Measurements from ENCODE around the gene OR2M4.
A peak's percentile ranks its signal among the peaks of the same experiment; 100 is the strongest.
"Not testable (repeated sequence)": the region's sequence is repeated elsewhere in the genome, so short reads cannot be mapped to it uniquely, and the experiment has no call there.

OR2M4 gene

GRCh38 chr1:248225537-248225936, 5.7 kb upstream of the OR2M4 start:
- H3K4me3 ChIP-seq (ENCODE audit: low read depth, low read length), result no peak overlapping the region
- TF ChIP-seq, protein P1, sequence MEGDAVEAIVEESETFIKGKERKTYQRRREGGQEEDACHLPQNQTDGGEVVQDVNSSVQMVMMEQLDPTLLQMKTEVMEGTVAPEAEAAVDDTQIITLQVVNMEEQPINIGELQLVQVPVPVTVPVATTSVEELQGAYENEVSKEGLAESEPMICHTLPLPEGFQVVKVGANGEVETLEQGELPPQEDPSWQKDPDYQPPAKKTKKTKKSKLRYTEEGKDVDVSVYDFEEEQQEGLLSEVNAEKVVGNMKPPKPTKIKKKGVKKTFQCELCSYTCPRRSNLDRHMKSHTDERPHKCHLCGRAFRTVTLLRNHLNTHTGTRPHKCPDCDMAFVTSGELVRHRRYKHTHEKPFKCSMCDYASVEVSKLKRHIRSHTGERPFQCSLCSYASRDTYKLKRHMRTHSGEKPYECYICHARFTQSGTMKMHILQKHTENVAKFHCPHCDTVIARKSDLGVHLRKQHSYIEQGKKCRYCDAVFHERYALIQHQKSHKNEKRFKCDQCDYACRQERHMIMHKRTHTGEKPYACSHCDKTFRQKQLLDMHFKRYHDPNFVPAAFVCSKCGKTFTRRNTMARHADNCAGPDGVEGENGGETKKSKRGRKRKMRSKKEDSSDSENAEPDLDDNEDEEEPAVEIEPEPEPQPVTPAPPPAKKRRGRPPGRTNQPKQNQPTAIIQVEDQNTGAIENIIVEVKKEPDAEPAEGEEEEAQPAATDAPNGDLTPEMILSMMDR (IDR thresholded peaks at IDR 0.05; ENCODE audit: borderline replicate concordance, insufficient read depth, low read depth, low read length), result no peak

DNA sequence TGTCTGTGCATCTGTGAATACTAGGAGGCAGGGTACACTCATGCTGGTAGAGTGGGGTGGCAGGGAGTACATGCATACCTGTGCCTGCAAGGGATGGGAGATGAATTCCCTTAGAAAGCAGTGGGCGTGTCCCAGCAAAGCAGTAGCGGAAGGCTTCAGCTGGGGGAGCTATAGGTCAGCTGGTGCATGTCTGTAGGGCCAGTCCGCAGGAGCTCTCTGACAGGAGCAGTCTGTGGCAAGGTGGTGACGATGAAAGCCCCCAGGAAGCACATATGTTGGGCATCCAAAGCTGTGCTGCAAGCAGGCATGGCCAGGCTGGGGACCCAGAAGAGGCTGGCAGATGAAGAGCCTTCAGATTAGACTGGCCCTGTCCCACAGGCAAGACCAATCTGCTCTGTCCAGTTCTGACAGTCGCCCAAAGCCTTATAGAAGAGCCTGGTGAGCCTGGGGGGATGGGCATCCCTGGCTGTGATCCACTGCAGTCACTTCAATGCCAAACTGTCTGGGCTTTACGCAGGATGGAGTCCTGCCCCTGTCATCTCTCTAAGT, 1.8 kb upstream of the OR2M4 start:
- TF ChIP-seq, protein P1 (IDR thresholded peaks at IDR 0.05; ENCODE audit: borderline replicate concordance, insufficient read depth, low read depth, low read length), result no peak
- no peak overlapping the region for H3K4me3 ChIP-seq (ENCODE audit: low read depth, low read length)

DNA sequence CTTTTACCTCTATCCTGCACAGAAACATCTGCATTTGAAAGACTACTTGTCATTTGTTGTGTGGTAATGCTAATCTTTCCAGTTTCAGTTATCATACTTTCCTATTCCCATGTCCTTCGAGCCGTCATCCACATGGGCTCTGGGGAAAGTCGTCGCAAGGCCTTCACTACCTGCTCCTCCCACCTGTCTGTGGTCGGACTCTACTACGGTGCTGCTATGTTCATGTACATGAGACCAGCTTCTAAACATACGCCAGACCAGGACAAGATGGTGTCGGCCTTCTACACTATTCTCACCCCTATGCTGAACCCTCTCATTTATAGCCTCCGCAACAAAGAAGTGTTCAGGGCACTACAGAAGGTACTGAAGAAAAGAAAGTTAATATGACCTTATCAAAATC, 8.3 kb downstream of the OR2M4 start:
- H3K4me3 ChIP-seq (ENCODE audit: low read depth, low read length), result no peak overlapping the region
- TF ChIP-seq, protein P1 (IDR thresholded peaks at IDR 0.05; ENCODE audit: borderline replicate concordance, insufficient read depth, low read depth, low read length), result no peak

DNA sequence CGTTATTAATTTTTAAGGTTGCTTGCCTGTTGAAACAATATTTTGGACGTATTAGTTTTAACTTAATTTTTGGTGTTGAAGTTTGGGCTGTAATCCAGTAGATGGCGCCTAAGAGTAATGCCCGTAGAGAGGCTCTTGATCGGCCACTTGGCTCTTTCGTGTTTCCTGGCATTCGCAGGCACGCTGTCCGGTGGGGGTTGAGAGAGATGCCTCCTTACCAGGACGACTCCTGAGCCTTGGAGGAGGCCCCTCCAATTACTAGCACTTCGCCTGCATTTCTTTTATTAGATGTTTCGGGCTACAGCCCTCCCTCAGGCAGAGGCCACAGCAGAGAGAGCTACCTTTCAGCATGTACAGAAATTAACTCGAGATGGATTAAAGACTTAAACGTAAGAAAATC, 12.0 kb downstream of the OR2M4 start:
- TF ChIP-seq, protein P1 (IDR thresholded peaks at IDR 0.05; ENCODE audit: borderline replicate concordance, insufficient read depth, low read depth, low read length), result peak; percentile 74
- no peak overlapping the region for H3K4me3 ChIP-seq (ENCODE audit: low read depth, low read length)

GRCh38 chr1:248259309-248259708, 28.1 kb downstream of the OR2M4 start:
- H3K4me3 ChIP-seq (ENCODE audit: low read depth, low read length), result not testable (repeated sequence)

- H3K4me3 ChIP-seq (ENCODE audit: low read depth, low read length), result no peak overlapping the region
- TF ChIP-seq, protein P1 (IDR thresholded peaks at IDR 0.05; ENCODE audit: borderline replicate concordance, insufficient read depth, low read depth, low read length), result no peak
Measured at GRCh38 chr1:248268178-248268577, 37.0 kb downstream of the OR2M4 start.

DNA sequence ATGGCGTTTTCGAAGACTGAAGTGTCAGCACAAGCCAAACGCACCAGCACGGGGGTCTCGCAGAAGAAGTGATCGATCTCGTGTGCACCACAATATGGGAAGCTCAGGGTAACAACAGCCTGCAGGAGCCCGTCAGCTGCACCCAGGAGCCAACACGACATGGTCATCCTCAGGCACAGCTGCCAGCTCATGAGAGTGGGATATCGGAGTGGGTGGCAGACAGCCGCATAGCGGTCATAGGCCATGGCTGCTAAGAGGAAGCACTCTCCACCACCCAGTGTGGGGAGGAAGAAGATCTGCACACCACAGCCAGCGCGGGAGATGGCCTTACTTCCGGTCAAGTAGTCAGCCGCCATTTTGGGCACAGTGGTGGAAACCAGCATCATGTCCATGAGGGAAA, 42.0 kb downstream of the OR2M4 start:
- H3K4me3 ChIP-seq (ENCODE audit: low read depth, low read length), result not testable (repeated sequence)

- TF ChIP-seq, protein P1 (IDR thresholded peaks at IDR 0.05; ENCODE audit: borderline replicate concordance, insufficient read depth, low read depth, low read length), result no peak
- H3K4me3 ChIP-seq (ENCODE audit: low read depth, low read length), result no peak within 1 kb of the TSS
Measured at GRCh38 chr1:248277876-248278275, 46.7 kb downstream of the OR2M4 start, which contains the start of gene OR2T33. Gene OR2T33, minus strand, starts transcription at chr1:248277976. Its CDS starts 4,162 bp downstream, at chr1:248273814.

Measured in GM12875 (cell line).